H9 (cell line): Measurements from ENCODE around the gene TNFRSF4. TPM values are rescaled to one million over a fixed set of nuclear protein-coding genes. Genes with fewer than 3 reads are reported as not detected.

Experiments
- DNase-seq: peaks from one replicate; pipeline ENCODE4 v3.0.0-alpha.2; 2017
- H2AFZ ChIP-seq: one replicate; pipeline ENCODE4 v1.6.1; 2013; ENCODE audit warnings: mild to moderate bottlenecking, low read length, control low read depth, moderate library complexity
- H2AK5ac ChIP-seq: 2 replicates; pipeline ENCODE4 v1.6.1; 2013; ENCODE audit warnings: low read length, control low read depth, mixed read lengths; ENCODE audit not compliant: insufficient read length
- H2BK120ac ChIP-seq: one replicate; pipeline ENCODE4 v1.6.1; 2013; ENCODE audit warnings: low read depth, mild to moderate bottlenecking, low read length, control low read depth, inconsistent platforms; ENCODE audit not compliant: poor library complexity, severe bottlenecking
- H2BK12ac ChIP-seq: 2 replicates; pipeline ENCODE4 v1.6.1; 2013; ENCODE audit warnings: low read length, control low read depth, mixed read lengths, low read depth; ENCODE audit not compliant: insufficient read length
- H2BK15ac ChIP-seq: 2 replicates; pipeline ENCODE4 v1.6.1; 2013; ENCODE audit warnings: low read depth, low read length, control low read depth
- H2BK20ac ChIP-seq: one replicate; pipeline ENCODE4 v1.6.1; 2013; ENCODE audit warnings: low read depth, mild to moderate bottlenecking, low read length, control low read depth, inconsistent platforms; ENCODE audit not compliant: poor library complexity, severe bottlenecking
- H2BK5ac ChIP-seq: 2 replicates; pipeline ENCODE4 v1.6.1; 2013; ENCODE audit warnings: low read length, control low read depth, mixed read lengths; ENCODE audit not compliant: insufficient read length
- H3K14ac ChIP-seq: 2 replicates; pipeline ENCODE4 v1.6.1; 2013; ENCODE audit warnings: low read length, control low read depth; ENCODE audit not compliant: insufficient read depth
- H3K18ac ChIP-seq: 2 replicates; pipeline ENCODE4 v1.6.1; 2013; ENCODE audit warnings: low read depth, mild to moderate bottlenecking, mixed read lengths, low read length, control low read depth; ENCODE audit not compliant: insufficient read length
- H3K23ac ChIP-seq: 2 replicates; pipeline ENCODE4 v1.6.1; 2013; ENCODE audit warnings: low read length, control low read depth, mixed read lengths, low read depth; ENCODE audit not compliant: insufficient read length
- H3K23me2 ChIP-seq: 2 replicates; pipeline ENCODE4 v1.6.1; 2013; ENCODE audit warnings: low read depth, mild to moderate bottlenecking, mixed read lengths, low read length, control low read depth; ENCODE audit not compliant: insufficient read length, poor library complexity, severe bottlenecking
- H3K27ac ChIP-seq: 2 replicates; pipeline ENCODE4 v1.5.1; 2013; ENCODE audit warnings: low read length, control low read depth, mixed read lengths, low read depth; ENCODE audit not compliant: insufficient read length
- H3K27me3 ChIP-seq: 2 replicates; pipeline ENCODE4 v1.6.1; 2013; ENCODE audit warnings: low read length, control low read depth, inconsistent platforms; ENCODE audit not compliant: insufficient read depth
- H3K4ac ChIP-seq: 2 replicates; pipeline ENCODE4 v1.6.1; 2013; ENCODE audit warnings: low read depth, mild to moderate bottlenecking, control low read depth, inconsistent platforms, low read length, moderate library complexity
- H3K4me1 ChIP-seq: 2 replicates; pipeline ENCODE4 v1.6.1; 2013; ENCODE audit warnings: low read length, control low read depth, inconsistent platforms; ENCODE audit not compliant: insufficient read depth
- H3K4me2 ChIP-seq: 2 replicates; pipeline ENCODE4 v1.6.1; 2013; ENCODE audit warnings: low read length, control low read depth, mixed read lengths; ENCODE audit not compliant: insufficient read length, insufficient read depth
- H3K56ac ChIP-seq: 2 replicates; pipeline ENCODE4 v1.6.1; 2013; ENCODE audit warnings: low read depth, mild to moderate bottlenecking, mixed read lengths, low read length, control low read depth; ENCODE audit not compliant: insufficient read length
- H3K79me1 ChIP-seq: 2 replicates; pipeline ENCODE4 v1.6.1; 2013; ENCODE audit warnings: low read depth, mild to moderate bottlenecking, moderate library complexity, low read length, control low read depth, inconsistent platforms; ENCODE audit not compliant: insufficient read depth, poor library complexity, severe bottlenecking
- H3K79me2 ChIP-seq: 2 replicates; pipeline ENCODE4 v1.6.1; 2013; ENCODE audit warnings: low read length, control low read depth, inconsistent platforms; ENCODE audit not compliant: insufficient read depth
- H3K9ac ChIP-seq: 2 replicates; pipeline ENCODE4 v1.6.1; 2013; ENCODE audit warnings: low read length, control low read depth, mixed read lengths; ENCODE audit not compliant: insufficient read length; ENCODE audit errors: extremely low read depth
- H3K9me3 ChIP-seq: one replicate; pipeline ENCODE4 v1.6.1; 2013; ENCODE audit warnings: low read depth, low read length, inconsistent platforms; ENCODE audit not compliant: control insufficient read depth
- H3T11ph ChIP-seq: one replicate; pipeline ENCODE4 v1.6.1; 2013; ENCODE audit warnings: mild to moderate bottlenecking, low read length, control low read depth, inconsistent platforms
- H4K20me1 ChIP-seq: one replicate; pipeline ENCODE4 v1.6.1; 2013; ENCODE audit not compliant: control insufficient read depth, insufficient read length, insufficient read depth
- H4K5ac ChIP-seq: 2 replicates; pipeline ENCODE4 v1.6.1; 2013; ENCODE audit warnings: low read depth, mild to moderate bottlenecking, mixed read lengths, low read length, control low read depth; ENCODE audit not compliant: insufficient read length
- H4K8ac ChIP-seq: replicated peaks from 2 replicates; pipeline ENCODE4 v1.6.1; 2013; ENCODE audit warnings: low read length, control low read depth, mixed read lengths, low read depth; ENCODE audit not compliant: insufficient read length
- H4K91ac ChIP-seq: 2 replicates; pipeline ENCODE4 v1.6.1; 2013; ENCODE audit warnings: low read depth, mild to moderate bottlenecking, moderate library complexity, mixed read lengths, low read length, control low read depth; ENCODE audit not compliant: insufficient read length
- H3K27ac Mint-ChIP-seq, 3 experiments: 2 replicates in 2 of 3; 3 replicates in 1 of 3; pipeline ENCODE4 v1.8.0; 2020 to 2021; ENCODE audit warnings: mixed read lengths in 3 of 3, mild to moderate bottlenecking in 1 of 3, moderate library complexity in 1 of 3
- H3K27me3 Mint-ChIP-seq: 2 replicates; pipeline ENCODE4 v1.8.0; 2021; ENCODE audit warnings: low read depth, mild to moderate bottlenecking, moderate library complexity, mixed read lengths
- H3K36me3 Mint-ChIP-seq, 3 experiments: 2 replicates in 2 of 3; 3 replicates in 1 of 3; pipeline ENCODE4 v1.8.0; 2020 to 2021; ENCODE audit warnings: low read depth in 3 of 3, mixed read lengths in 3 of 3; ENCODE audit not compliant: insufficient read depth in 1 of 3
- H3K4me1 Mint-ChIP-seq, 2 experiments: 2 replicates each; pipeline ENCODE4 v1.8.0; 2020; ENCODE audit warnings: mixed read lengths in 2 of 2
- H3K4me3 Mint-ChIP-seq, 2 experiments: 2 replicates in 1 of 2; 3 replicates in 1 of 2; pipeline ENCODE4 v1.8.0; 2020 to 2021; ENCODE audit warnings: mild to moderate bottlenecking in 2 of 2, mixed read lengths in 2 of 2, moderate library complexity in 1 of 2
- H3K9me3 Mint-ChIP-seq, 2 experiments: 2 replicates in 1 of 2; 3 replicates in 1 of 2; pipeline ENCODE4 v1.8.0; 2020; ENCODE audit warnings: mild to moderate bottlenecking in 2 of 2, mixed read lengths in 2 of 2, moderate library complexity in 1 of 2
- CTCF ChIP-seq: fragments of 200-600 bp; sonication (generic); conservative IDR thresholded peaks from 3 replicates; pipeline ENCODE4 v1.8.0; 2021; ENCODE audit warnings: antibody characterized with exemption, mild to moderate bottlenecking
- WGBS: extraction: QIAGEN DNeasy Blood & Tissue Kit; methylation state at CpG from one replicate; pipeline ENCODE4 v1.1.7; 2013; ENCODE audit warnings: missing lambda C conversion rate, low lambda C conversion rate, mixed read lengths; ENCODE audit not compliant: insufficient read length; ENCODE audit errors: extremely low coverage; 5-methylcytosine and 5-hydroxymethylcytosine counted together
- total RNA-seq: library from RNA; stranded (reverse); gene quantifications from 2 replicates; pipeline ENCODE4 v1.2.1, GENCODE V29; 2021

TNFRSF4 gene
- total RNA-seq, 1 experiment from 2014 or later = 0.24 TPM

GRCh38 chr1:1227386-1227785, 13.4 kb upstream of the TNFRSF4 start:
- Histone ChIP-seq H3K27me3 (no peaks in the 10 kb centered on the region), H2AFZ (no peak overlapping the region), H3K18ac (no peak overlapping the region), H3K14ac (no peak overlapping the region), H2BK5ac (no peak overlapping the region), H4K20me1 (no peaks in the 10 kb centered on the region), H3K23ac (no peak overlapping the region), H3K79me1 (peaks cover 2% of the 10 kb centered on the region), H4K91ac (no peak overlapping the region), H4K8ac (no peak overlapping the region), H3T11ph (no peak overlapping the region), H3K27ac (no peak overlapping the region), H3K56ac (no peak overlapping the region), H3K79me2 (peaks cover 2% of the 10 kb centered on the region; the same call in 1 of the 2 replicates), H3K4me2 (no peak overlapping the region), H2AK5ac (no peak overlapping the region), H2BK15ac (no peak overlapping the region), H3K9me3 (no peaks in the 10 kb centered on the region), H2BK20ac (no peak overlapping the region), H3K9ac (no peak overlapping the region), H2BK120ac (no peak overlapping the region), H3K4ac (no peak overlapping the region), H4K5ac (no peak overlapping the region), H3K4me1 (no peaks in the 10 kb centered on the region), H3K23me2 (peaks cover 6% of the 10 kb centered on the region), H2BK12ac (no peak overlapping the region)
- peaks cover 7 to 8% of the 10 kb centered on the region in 2 experiments for H3K4me1 Mint-ChIP-seq
- H3K27me3 Mint-ChIP-seq = no peaks in the 10 kb centered on the region
- H3K27ac Mint-ChIP-seq = no peak overlapping the region
- no peak overlapping the region for H3K4me3 Mint-ChIP-seq
- no peak for DNase-seq
- H3K9me3 Mint-ChIP-seq = no peaks in the 10 kb centered on the region
- no peak for TF ChIP-seq CTCF
- WGBS = no CpG with 5 or more reads among the region's 25 CpGs
- peaks cover 22 to 53% (median 47%) of the 10 kb centered on the region in 3 experiments for H3K36me3 Mint-ChIP-seq
